ENCODE measurements around the gene PREP.

PREP gene

DNA sequence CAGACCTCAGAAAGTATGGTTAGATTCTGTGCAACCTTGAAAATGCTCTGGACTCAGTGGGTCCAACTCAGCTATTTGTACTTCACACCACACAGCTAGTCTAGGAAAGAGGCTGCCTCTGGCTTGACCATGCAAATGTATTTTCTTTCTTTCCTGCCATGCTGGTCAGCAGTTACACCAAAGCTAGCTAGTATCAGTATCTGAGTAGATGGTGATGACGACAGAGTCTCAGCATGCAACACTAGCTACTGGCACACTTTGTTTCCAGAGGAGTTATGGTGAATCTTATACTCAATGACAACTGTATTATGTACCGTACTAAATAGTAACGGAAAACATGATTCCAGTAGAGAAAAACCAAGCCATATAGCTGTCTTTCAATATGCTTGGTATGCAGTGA, 126.5 kb downstream of the PREP start:
- no peak overlapping the region for H3K27ac Mint-ChIP-seq
- no peak overlapping the region for H3K4me3 Mint-ChIP-seq
- H3K36me3 Mint-ChIP-seq (ENCODE audit: low read depth), result peaks cover 59% of the 10 kb centered on the region
- no peaks in the 10 kb centered on the region for H3K9me3 Mint-ChIP-seq
- TF ChIP-seq, protein P1, sequence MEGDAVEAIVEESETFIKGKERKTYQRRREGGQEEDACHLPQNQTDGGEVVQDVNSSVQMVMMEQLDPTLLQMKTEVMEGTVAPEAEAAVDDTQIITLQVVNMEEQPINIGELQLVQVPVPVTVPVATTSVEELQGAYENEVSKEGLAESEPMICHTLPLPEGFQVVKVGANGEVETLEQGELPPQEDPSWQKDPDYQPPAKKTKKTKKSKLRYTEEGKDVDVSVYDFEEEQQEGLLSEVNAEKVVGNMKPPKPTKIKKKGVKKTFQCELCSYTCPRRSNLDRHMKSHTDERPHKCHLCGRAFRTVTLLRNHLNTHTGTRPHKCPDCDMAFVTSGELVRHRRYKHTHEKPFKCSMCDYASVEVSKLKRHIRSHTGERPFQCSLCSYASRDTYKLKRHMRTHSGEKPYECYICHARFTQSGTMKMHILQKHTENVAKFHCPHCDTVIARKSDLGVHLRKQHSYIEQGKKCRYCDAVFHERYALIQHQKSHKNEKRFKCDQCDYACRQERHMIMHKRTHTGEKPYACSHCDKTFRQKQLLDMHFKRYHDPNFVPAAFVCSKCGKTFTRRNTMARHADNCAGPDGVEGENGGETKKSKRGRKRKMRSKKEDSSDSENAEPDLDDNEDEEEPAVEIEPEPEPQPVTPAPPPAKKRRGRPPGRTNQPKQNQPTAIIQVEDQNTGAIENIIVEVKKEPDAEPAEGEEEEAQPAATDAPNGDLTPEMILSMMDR (IDR thresholded peaks at IDR 0.05; ENCODE audit: unreplicated experiment in 3 of 3), result no peak
- H3K4me1 Mint-ChIP-seq, result peaks cover 14% of the 10 kb centered on the region
- no peaks in the 10 kb centered on the region for H3K27me3 Mint-ChIP-seq (ENCODE audit: low read depth)

GRCh38 chr6:105275542-105275941, 127.3 kb downstream of the PREP start:
- peaks cover 18% of the 10 kb centered on the region for H3K4me1 Mint-ChIP-seq

GRCh38 chr6:105274678-105275077, 128.2 kb downstream of the PREP start:
- Mint-ChIP-seq H3K4me3 (no peak overlapping the region), H3K9me3 (no peaks in the 10 kb centered on the region), H3K27me3 (ENCODE audit: low read depth) (no peaks in the 10 kb centered on the region), H3K27ac (no peak overlapping the region), H3K4me1 (peaks cover 18% of the 10 kb centered on the region), H3K36me3 (ENCODE audit: low read depth) (peaks cover 46% of the 10 kb centered on the region)
- TF ChIP-seq, protein P1 (IDR thresholded peaks at IDR 0.05; ENCODE audit: unreplicated experiment in 3 of 3), result no peak

More at GRCh38 chr6:105275542-105275941, 127.3 kb downstream of the PREP start:
- TF ChIP-seq, protein P1 (IDR thresholded peaks at IDR 0.05; ENCODE audit: unreplicated experiment in 3 of 3), result no peak
- Mint-ChIP-seq H3K9me3 (no peaks in the 10 kb centered on the region), H3K27me3 (ENCODE audit: low read depth) (no peaks in the 10 kb centered on the region), H3K27ac (no peak overlapping the region), H3K36me3 (ENCODE audit: low read depth) (peaks cover 53% of the 10 kb centered on the region), H3K4me3 (no peak overlapping the region)

DNA sequence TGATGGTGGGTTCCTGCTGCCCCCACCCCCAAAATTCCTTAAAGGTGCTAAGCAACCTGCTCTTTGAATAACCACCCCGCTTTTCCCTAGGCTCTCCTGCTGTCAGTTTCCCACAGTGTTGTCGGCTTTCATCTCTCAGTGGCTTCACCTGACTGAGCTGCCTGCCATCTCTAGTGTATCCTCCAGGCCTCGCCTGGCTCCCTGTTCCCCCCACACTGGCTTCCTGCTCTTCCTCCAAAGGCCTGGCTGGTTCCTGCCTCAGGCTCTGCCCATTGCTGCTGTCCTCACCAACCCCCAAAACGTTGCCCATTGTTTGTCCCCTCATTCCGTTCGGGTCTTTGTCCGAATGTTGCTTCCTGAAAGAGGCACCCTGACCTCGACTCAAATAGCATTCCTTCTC, 129.3 kb downstream of the PREP start:
- Mint-ChIP-seq H3K4me3 (no peak overlapping the region), H3K4me1 (peaks cover 18% of the 10 kb centered on the region), H3K27me3 (ENCODE audit: low read depth) (no peaks in the 10 kb centered on the region), H3K27ac (no peak overlapping the region), H3K36me3 (ENCODE audit: low read depth) (peaks cover 37% of the 10 kb centered on the region), H3K9me3 (no peaks in the 10 kb centered on the region)
- TF ChIP-seq, protein P1 (IDR thresholded peaks at IDR 0.05; ENCODE audit: unreplicated experiment in 3 of 3), result no peak

DNA sequence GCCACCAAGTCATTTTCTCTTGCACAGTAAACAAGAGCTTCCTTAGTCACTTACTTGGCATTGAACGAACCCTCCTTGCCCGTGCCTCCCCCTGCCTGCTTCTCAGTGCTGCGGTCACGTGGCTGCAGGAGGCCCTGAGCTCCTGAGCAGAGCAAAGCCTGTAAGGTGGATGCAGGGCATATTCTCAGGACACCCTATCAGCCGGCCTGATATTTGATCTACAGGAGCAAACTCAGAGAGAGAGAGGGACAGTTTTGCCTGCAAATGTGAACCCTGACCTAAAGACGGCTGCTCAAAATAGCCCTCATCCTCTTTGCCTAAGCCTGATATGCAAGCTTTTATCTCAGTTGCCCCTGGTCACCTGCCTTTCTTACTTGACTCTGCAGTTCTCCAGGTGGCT, 130.1 kb downstream of the PREP start:
- TF ChIP-seq, protein P1 (IDR thresholded peaks at IDR 0.05; ENCODE audit: unreplicated experiment in 3 of 3), result no peak
- Mint-ChIP-seq H3K27me3 (ENCODE audit: low read depth) (no peaks in the 10 kb centered on the region), H3K27ac (no peak overlapping the region), H3K9me3 (no peaks in the 10 kb centered on the region), H3K4me1 (peaks cover 18% of the 10 kb centered on the region), H3K36me3 (ENCODE audit: low read depth) (peaks cover 31% of the 10 kb centered on the region), H3K4me3 (no peak overlapping the region)

- Mint-ChIP-seq H3K36me3 (ENCODE audit: low read depth) (peaks cover 12% of the 10 kb centered on the region), H3K4me3 (no peak overlapping the region), H3K9me3 (peaks cover 11% of the 10 kb centered on the region), H3K4me1 (peaks cover 18% of the 10 kb centered on the region), H3K27me3 (ENCODE audit: low read depth) (no peaks in the 10 kb centered on the region), H3K27ac (no peak overlapping the region)
- TF ChIP-seq, protein P1 (IDR thresholded peaks at IDR 0.05; ENCODE audit: unreplicated experiment in 3 of 3), result no peak
Observed at GRCh38 chr6:105270511-105270910, 132.4 kb downstream of the PREP start.
